ENCODE results near the gene SCAF4.
"Not testable (repeated sequence)": the region's sequence is repeated elsewhere in the genome, so short reads cannot be mapped to it uniquely, and the experiment has no call there.

Gene SCAF4

DNA sequence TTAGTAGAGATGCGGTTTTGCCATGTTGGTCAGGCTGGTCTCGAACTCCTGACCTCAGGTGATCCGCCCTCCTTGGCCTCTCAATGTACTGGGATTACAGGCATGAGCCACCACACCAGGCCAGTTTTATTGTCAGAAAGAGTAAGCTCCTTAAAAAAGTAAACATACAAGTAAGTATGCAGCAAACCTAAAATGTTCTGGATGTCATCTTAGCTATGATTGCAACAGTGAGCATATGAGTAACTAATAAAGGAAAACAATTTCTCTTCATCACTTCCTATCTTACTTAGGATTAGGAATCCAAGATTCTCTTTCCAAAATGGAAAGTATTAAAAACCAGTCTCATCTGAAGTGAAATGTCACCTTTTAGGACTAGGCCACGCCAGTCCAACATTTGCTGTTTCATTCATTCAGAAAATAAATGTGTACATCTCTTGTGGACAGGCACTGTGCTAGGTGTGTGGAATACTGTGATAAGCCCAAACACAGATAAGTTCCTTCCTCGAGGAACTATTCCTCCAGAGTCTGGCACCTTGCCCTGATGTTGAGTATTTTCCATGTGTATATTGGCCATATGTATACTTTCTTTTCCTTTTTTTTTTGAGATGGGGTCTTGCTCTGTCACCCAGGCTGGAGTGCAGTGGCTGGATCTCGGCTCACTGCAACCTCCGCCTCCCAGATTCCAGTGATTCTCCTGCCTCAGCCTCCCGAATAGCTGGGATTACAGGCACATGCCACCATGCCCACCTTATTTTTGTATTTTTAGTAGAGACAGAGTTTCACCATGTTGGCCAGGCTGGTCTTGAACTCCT lies 5.9 kb upstream of the SCAF4 start:
- H3K4me1 ChIP-seq (ENCODE audit: control insufficient read depth, insufficient read depth, low read length, poor library complexity, severe bottlenecking); H3K36me3 ChIP-seq (ENCODE audit: control insufficient read depth, insufficient read depth, low read length); H3K27ac ChIP-seq (ENCODE audit: low read depth, low read length, severe bottlenecking); H3K4me3 ChIP-seq (ENCODE audit: extremely low read depth, insufficient read depth, low read length, poor library complexity, severe bottlenecking); H3K9me3 ChIP-seq (ENCODE audit: control insufficient read depth, low read length): not testable (repeated sequence)
- 89 to 100% methylated on average over 2 to 4 of the region's 8 CpGs for whole genome bisulfite sequencing, 2 experiments (ENCODE audit: insufficient coverage in 2 of 2)

- WGBS, 2 experiments (ENCODE audit: insufficient coverage in 2 of 2), result 89 to 97% methylated on average over 2 to 4 of the region's 4 CpGs
- Histone ChIP-seq H3K4me1 (ENCODE audit: control insufficient read depth, insufficient read depth, low read length, poor library complexity, severe bottlenecking) (peaks cover 11% of the 10 kb centered on the region), H3K27ac (ENCODE audit: low read depth, low read length, severe bottlenecking) (no peak overlapping the region), H3K9me3 (ENCODE audit: control insufficient read depth, low read length) (no peaks in the 10 kb centered on the region), H3K4me3 (ENCODE audit: extremely low read depth, insufficient read depth, low read length, poor library complexity, severe bottlenecking) (no peak overlapping the region), H3K36me3 (ENCODE audit: control insufficient read depth, insufficient read depth, low read length) (no peaks in the 10 kb centered on the region)
These were observed 3.6 kb upstream of the SCAF4 start for GRCh38 chr21:31735511-31735992.

DNA sequence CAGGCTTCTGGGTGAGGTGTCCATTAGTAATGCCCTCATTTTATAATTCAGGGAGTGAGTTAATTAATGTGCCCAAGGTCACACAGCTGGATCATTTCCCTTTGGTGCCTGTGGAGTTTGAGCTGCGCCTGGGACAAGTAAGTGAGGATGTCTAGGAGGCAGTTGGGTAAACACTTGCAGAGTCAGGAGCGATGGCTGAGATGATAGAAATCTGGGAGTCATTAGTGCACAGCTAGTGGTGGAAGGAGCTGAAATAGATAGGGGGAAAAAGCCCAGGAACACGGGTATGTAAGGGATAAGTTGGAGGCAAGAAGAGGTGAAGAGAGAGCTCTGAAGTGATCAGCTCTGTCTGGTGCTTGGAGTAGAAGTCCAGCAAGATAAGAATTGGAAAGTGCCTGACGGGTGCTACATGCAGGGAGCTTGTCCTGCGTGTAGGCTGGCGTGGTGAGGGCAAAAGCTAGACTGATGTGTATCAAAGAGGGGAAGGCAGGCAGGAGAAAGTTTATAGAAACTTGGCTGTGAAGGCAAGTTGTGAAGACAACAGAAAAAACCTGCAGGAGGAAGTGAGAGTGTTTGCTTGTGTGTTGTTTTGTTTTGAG lies 1.7 kb upstream of the SCAF4 start:
- Histone ChIP-seq H3K4me1 (ENCODE audit: control insufficient read depth, insufficient read depth, low read length, poor library complexity, severe bottlenecking) (peaks cover 14% of the 10 kb centered on the region), H3K9me3 (ENCODE audit: control insufficient read depth, low read length) (no peaks in the 10 kb centered on the region), H3K27ac (ENCODE audit: low read depth, low read length, severe bottlenecking) (no peak overlapping the region), H3K36me3 (ENCODE audit: control insufficient read depth, insufficient read depth, low read length) (peaks cover 9% of the 10 kb centered on the region), H3K4me3 (ENCODE audit: extremely low read depth, insufficient read depth, low read length, poor library complexity, severe bottlenecking) (no peak overlapping the region)
- WGBS, 2 experiments (ENCODE audit: insufficient coverage in 2 of 2), result 88 to 90% methylated on average over 2 to 6 of the region's 6 CpGs

- peaks cover 14% of the 10 kb centered on the region for H3K4me1 ChIP-seq (ENCODE audit: control insufficient read depth, insufficient read depth, low read length, poor library complexity, severe bottlenecking)
- 48 to 49% methylated on average over 17 to 19 of the region's 20 CpGs for WGBS, 2 experiments (ENCODE audit: insufficient coverage in 2 of 2)
- H3K9me3 ChIP-seq (ENCODE audit: control insufficient read depth, low read length), result no peaks in the 10 kb centered on the region
- H3K4me3 ChIP-seq (ENCODE audit: extremely low read depth, insufficient read depth, low read length, poor library complexity, severe bottlenecking), result peak overlapping the region; percentile 91
- peaks cover 14% of the 10 kb centered on the region for H3K36me3 ChIP-seq (ENCODE audit: control insufficient read depth, insufficient read depth, low read length)
- H3K27ac ChIP-seq (ENCODE audit: low read depth, low read length, severe bottlenecking), result peak overlapping the region; percentile 96
These were observed 956 bp upstream of the SCAF4 start for GRCh38 chr21:31732597-31733550.

- Histone ChIP-seq H3K9me3 (ENCODE audit: control insufficient read depth, low read length) (no peaks in the 10 kb centered on the region), H3K4me3 (ENCODE audit: extremely low read depth, insufficient read depth, low read length, poor library complexity, severe bottlenecking) (peak overlapping the region; percentile 91), H3K4me1 (ENCODE audit: control insufficient read depth, insufficient read depth, low read length, poor library complexity, severe bottlenecking) (peaks cover 14% of the 10 kb centered on the region), H3K27ac (ENCODE audit: low read depth, low read length, severe bottlenecking) (peak overlapping the region; percentile 92), H3K36me3 (ENCODE audit: control insufficient read depth, insufficient read depth, low read length) (peaks cover 29% of the 10 kb centered on the region)
- 0% methylated on average over 43 to 51 of the region's 86 CpGs for whole genome bisulfite sequencing, 2 experiments (ENCODE audit: insufficient coverage in 2 of 2)
These were observed 662 bp downstream of the SCAF4 start for GRCh38 chr21:31731056-31731856.

DNA sequence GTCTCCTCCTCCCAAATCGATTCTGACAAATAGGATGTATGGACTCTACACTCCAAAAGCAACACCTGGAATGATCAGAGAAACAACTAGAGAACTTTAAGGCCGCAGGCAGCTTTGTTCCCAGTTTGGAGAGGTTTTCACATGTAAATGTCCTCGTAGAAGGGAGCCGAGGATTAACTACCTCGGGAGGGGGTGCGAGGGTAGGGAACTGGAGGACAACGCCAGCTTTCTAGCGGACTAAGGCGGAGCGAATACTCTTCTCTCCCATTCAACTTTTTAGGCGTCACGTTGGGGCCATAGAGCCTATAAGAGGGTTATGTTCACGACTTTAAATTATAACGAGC lies 1.2 kb downstream of the SCAF4 start:
- Histone ChIP-seq H3K27ac (ENCODE audit: low read depth, low read length, severe bottlenecking) (peak overlapping the region; percentile 92), H3K36me3 (ENCODE audit: control insufficient read depth, insufficient read depth, low read length) (peaks cover 30% of the 10 kb centered on the region), H3K4me1 (ENCODE audit: control insufficient read depth, insufficient read depth, low read length, poor library complexity, severe bottlenecking) (peaks cover 14% of the 10 kb centered on the region), H3K9me3 (ENCODE audit: control insufficient read depth, low read length) (no peaks in the 10 kb centered on the region), H3K4me3 (ENCODE audit: extremely low read depth, insufficient read depth, low read length, poor library complexity, severe bottlenecking) (peak overlapping the region; percentile 91)
- 0% methylated on average over 4 to 8 of the region's 14 CpGs for WGBS, 2 experiments (ENCODE audit: insufficient coverage in 2 of 2)

DNA sequence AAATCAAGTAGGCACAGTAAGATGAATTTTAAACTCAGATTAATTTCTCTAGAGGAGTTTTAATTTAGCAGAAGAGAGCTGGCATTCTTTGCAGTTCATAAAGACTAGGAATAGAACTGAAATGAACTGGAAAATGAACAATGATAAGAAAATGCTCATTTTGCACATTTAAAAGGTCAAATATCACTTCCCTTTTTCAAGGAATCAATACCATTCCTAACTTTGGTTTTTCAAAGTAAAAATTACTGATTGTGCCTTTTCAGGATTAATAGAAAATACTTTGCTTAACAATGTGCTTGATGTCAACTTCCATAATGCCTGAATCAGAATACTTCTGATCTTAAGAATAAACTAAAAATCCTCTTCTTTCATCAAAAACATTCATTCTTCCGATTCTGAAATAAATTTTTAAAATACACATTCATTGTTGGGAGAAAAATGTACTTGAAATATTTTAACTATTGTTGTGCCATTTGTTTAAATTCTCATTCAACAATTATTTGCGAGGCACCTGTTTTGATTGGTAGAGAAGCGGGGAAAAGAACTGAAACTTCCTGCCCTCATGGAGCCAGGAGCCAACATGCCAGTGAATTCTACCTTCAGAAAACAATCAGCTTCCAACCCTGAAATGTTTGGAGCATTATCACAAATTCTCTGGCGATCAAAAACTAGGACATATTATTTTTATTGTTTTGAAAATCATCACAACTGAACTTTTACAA lies 2.1 kb downstream of the SCAF4 start:
- Histone ChIP-seq H3K36me3 (ENCODE audit: control insufficient read depth, insufficient read depth, low read length) (peaks cover 30% of the 10 kb centered on the region), H3K4me3 (ENCODE audit: extremely low read depth, insufficient read depth, low read length, poor library complexity, severe bottlenecking) (peak overlapping the region; percentile 91), H3K27ac (ENCODE audit: low read depth, low read length, severe bottlenecking) (no peak overlapping the region), H3K9me3 (ENCODE audit: control insufficient read depth, low read length) (no peaks in the 10 kb centered on the region), H3K4me1 (ENCODE audit: control insufficient read depth, insufficient read depth, low read length, poor library complexity, severe bottlenecking) (peaks cover 14% of the 10 kb centered on the region)
- no CpG with 5 or more reads among the region's 4 CpGs for whole genome bisulfite sequencing, 2 experiments (ENCODE audit: insufficient coverage in 2 of 2)

DNA sequence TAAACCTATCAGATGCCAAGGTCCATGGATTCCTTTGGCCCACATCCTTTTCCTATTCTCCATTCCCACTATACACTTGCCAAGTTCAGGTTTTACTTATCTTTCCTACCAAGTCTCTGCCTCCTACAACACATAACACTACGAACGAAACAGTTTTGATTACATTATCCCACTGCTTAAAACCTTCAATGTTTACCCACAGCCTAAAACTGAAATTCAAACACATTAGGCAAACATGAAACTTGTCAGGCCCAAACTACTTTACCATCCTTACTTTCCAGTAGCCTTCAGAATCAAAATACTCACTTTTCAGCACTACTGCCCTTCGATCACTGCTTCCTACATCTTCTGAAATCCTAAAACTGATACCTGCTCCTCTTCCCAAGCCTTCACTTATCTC lies 3.0 kb downstream of the SCAF4 start:
- Histone ChIP-seq H3K27ac (ENCODE audit: low read depth, low read length, severe bottlenecking) (no peak overlapping the region), H3K36me3 (ENCODE audit: control insufficient read depth, insufficient read depth, low read length) (peaks cover 30% of the 10 kb centered on the region), H3K4me1 (ENCODE audit: control insufficient read depth, insufficient read depth, low read length, poor library complexity, severe bottlenecking) (peaks cover 14% of the 10 kb centered on the region), H3K9me3 (ENCODE audit: control insufficient read depth, low read length) (no peaks in the 10 kb centered on the region), H3K4me3 (ENCODE audit: extremely low read depth, insufficient read depth, low read length, poor library complexity, severe bottlenecking) (no peak overlapping the region)
- 81 to 91% methylated on average over 3 of the region's 3 CpGs for WGBS, 2 experiments (ENCODE audit: insufficient coverage in 2 of 2)

DNA sequence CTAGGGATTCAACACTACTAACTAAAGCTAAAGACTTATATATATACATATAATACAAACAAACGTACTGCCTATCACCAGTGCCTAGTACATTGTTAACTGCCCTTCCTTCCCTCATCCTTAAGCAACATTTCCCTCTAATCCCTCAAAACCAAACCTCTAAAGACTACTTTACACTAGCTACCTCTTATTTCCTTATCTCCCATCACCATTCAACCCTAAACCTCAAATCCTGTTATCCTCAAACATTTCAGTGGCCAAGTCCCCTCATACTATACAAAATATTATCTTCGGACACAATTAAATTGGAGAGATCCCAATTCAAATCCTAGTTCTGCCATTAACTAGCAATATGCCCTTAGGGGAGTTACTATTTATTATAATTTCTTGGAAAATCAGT lies 3.7 kb downstream of the SCAF4 start:
- Histone ChIP-seq H3K4me1 (ENCODE audit: control insufficient read depth, insufficient read depth, low read length, poor library complexity, severe bottlenecking) (peaks cover 9% of the 10 kb centered on the region), H3K4me3 (ENCODE audit: extremely low read depth, insufficient read depth, low read length, poor library complexity, severe bottlenecking) (no peak overlapping the region), H3K27ac (ENCODE audit: low read depth, low read length, severe bottlenecking) (no peak overlapping the region), H3K9me3 (ENCODE audit: control insufficient read depth, low read length) (no peaks in the 10 kb centered on the region), H3K36me3 (ENCODE audit: control insufficient read depth, insufficient read depth, low read length) (peaks cover 31% of the 10 kb centered on the region)
- 100% methylated on average over 1 of the region's 2 CpGs; no CpG with 5 or more reads in 1 of the 2 experiments for WGBS, 2 experiments (ENCODE audit: insufficient coverage in 2 of 2)
